Lower leg skin (tissue), 3 donors: ENCODE results near the gene GATB.

Experiments used
- CTCF ChIP-seq, 3 donors: fragments of 450-650 bp; IDR thresholded peaks; one replicate each; pipeline ENCODE4 v1.5.1; 2016; ENCODE audit warnings: antibody characterized with exemption in 3 of 3, mild to moderate bottlenecking in 3 of 3, moderate library complexity in 2 of 3
- POLR2A ChIP-seq, 2 donors: fragments of 450-650 bp; IDR thresholded peaks; one replicate each; pipeline ENCODE4 v1.6.1; 2016 to 2017; ENCODE audit warnings: antibody characterized with exemption in 2 of 2, mild to moderate bottlenecking in 1 of 2, moderate library complexity in 1 of 2

GRCh38 chr4:151808542-151808941 is 47.7 kb upstream of the GATB start:
- TF ChIP-seq POLR2A (IDR thresholded peaks at IDR 0.05) (no peak), CTCF (IDR thresholded peaks at IDR 0.05) (no peak)
